Anterior cingulate cortex (tissue), 58 donors: ENCODE results near the gene CORO6.

Experiments
- DNase-seq, 58 donors: peaks; one replicate each; lab custom pipeline; 2025; lab: John Stamatoyannopoulos, UW

The CORO6 gene

DNA sequence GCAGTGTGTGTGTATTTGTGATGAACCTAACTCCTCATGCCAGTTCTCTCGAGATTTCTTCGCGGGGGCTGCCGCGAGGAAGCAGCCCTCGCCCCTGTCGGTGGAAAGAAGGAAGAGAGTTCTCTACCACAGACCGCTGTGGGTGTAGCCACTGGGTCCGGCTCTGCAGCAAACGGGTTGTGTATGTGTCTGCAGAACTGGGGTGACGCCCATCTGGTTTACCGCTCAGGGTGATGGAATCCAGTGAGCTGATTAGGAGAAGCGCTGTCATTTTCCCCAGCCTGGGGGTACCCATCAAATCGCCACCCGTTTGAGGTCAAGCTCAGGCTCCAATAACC is 7.7 kb downstream of the CORO6 start:
- DNase-seq: peak in 28 of 58 donors; percentile 37 to 79 (median 59)

DNA sequence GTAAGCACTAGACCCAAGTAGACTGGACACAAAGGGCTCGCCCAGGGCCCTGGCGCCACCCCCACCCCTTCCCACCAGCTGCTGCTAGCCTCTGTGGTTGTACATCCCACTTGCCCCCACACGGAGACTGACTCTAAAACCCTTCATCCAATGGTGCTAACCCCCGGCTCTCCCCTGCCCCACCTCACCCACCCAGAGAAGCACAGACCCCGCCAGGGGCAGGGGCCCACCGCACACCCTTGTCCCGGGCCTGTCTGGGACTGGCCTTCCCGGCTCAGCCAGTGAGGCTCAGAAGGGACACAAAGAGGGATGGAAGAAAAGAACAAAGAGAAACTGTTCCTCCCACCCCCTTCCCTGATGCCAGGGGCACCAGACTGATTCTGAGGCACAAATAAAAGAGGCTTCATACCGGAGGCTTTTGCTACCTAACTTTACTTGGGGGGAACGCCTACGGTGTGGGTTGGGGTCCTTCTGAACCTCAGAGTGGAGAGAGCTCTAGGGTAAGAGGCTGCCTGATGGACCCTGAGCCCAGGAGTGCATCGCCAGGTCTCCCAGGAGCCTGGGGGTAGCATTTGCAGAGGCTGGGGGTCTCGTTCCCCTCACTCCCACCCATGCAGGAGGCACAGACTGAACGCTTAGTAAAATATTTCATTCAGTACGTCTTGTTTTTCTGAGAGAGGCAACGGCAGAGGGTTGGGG is 8.2 kb downstream of the CORO6 start:
- peak in 15 of 58 donors; percentile 22 to 63 (median 52) for DNase-seq

DNA sequence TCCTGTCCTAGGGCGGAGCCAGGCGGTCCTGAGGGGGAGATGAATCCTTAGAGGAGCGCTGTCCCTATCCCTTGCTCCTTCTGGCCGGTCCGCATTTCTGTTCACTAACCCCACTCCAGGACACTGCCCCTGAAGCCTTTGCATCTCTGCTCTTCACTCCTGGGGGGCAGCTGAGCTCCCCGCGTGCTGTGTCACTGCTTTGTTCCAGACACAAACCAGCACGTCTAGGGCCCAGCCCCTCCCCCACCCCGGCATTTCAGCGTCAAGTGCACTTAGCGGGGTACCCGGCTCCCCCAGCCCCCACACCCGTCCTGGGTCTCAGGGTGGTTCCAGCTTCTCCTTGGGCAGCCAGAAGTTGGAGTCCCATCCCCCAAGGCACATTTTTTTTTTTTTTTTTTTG is 8.9 kb downstream of the CORO6 start:
- DNase-seq: peak in 3 of 58 donors; percentile 52 to 62 (median 60)

DNA sequence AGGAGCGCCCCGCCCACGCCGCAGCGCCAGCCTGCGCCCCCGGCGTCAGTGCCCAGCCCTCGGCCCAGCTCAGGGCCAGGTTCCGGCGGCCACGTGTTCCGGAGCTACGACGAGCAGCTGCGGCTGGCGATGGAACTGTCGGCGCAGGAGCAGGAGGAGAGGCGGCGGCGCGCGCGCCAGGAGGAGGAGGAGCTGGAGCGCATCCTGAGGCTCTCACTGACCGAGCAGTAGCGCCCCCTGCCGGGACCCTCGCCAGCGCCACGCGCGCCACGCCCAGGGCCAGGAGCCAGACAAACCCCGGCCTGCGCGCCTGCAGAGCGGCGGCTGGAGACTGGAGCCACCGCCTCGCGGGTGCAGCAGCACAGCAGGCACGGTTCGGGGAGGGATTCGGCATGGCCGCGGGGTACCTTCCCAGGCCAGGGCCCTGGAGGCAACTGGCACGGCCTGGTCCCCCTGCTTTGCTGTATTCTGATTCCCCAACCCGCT is 9.3 kb downstream of the CORO6 start:
- DNase-seq: peak in 57 of 58 donors; percentile 52 to 95 (median 88)

DNA sequence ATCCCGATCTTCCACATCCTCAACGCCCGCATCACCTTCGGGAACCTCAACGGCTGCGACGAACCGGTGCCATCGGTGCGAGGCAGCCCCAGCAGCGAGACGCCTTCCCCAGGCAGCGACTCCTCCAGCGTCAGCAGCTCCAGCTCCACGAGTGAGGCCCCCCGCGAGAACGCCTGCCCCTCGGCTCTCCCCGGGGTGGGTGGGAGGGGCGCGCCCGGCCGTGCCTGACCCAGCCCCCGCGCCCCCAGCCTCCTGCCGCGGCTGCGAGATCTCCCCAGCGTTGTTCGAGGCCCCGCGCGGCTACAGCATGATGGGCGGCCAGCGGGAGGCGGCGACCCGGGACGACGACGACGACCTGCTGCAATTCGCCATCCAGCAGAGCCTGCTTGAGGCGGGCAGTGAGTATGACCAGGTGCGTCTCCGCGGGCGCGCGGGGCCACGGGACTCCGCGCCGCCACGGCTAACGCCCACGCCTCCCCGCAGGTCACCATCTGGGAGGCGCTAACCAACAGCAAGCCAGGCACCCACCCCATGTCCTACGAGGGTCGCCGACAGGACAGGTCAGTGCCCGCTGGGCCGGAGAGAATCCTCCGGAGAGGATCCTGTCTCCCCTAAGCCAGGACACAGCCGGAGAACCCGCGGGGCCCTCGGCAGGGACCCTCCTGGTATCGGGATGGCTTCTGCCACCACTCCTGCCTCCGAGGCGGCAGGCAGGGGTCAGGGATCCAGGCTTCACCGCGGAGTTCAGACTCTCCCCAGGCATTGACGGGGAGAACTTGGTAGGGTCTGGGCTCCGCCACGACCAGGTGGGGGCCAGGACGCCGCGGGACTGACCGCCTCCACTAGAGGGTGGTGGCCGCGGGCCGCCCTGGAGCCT is 10.1 kb downstream of the CORO6 start:
- no peak for DNase-seq

DNA sequence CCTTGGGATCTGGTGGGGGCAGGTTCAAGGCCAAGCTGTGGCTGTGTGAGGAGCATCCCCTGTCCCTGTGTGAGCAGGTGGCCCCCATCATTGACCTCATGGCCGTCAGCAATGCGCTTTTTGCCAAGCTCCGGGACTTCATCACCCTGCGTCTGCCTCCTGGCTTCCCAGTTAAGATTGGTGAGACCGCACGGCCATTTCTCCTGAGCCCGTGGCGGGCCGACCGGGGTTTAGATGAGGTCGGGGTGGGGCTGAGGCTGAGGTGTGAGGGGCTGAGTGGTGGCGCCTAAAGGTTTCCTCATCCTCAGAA is 10.7 kb downstream of the CORO6 start:
- DNase-seq: no peak

DNA sequence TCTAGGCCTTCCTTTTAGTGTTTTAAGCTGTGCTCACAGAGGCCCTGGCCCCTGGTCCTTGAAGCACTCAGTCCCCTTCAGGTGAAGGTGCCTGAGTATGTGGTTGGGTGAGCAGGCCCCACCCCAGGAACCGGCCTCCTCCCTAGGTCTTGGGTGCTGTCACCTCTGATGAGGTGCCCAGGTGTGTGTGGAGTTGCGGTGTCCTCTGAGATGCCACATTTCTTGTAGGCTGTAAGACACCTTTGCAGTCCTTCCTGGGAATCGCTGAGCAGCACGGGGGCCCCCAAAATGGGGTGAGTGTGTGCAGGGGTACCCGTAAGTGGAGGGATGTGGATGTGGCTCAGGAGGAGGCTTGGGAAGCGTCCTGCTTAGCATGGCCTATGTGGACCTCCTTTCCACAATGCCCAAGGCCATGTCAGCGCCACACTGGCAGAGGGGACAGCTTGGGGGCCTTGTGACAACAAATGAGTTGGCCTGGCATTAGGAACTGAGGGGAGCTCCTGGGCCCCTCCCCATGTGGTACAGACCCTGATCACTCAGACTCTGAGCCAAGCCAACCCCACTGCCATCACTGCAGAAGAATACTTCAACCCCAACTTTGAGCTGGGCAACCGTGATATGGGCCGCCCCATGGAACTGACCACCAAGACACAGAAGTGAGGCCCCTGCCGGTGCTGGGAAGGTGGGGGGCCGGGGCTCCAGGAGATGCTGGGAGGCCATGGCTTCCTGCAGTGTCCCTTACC is 11.2 kb downstream of the CORO6 start:
- no peak for DNase-seq

DNA sequence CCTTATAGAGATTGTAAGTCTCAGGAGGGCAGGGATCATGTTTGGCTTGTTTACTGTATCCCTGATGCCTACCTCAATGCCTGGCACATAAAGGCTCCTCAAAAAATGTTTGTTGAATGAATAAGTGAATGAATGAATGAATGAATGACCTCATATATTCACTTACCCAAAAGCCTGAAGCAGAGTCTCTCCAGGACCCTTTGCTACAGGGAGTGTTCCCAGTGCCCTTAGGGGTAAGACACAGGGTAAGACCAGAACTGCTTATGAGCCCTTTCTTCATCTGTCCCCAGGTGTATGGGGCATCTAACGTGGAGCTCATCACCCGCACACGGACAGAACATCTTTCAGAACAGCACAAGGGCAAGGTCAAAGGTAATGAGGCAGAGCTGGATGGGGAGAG is 12.3 kb downstream of the CORO6 start:
- DNase-seq: no peak

DNA sequence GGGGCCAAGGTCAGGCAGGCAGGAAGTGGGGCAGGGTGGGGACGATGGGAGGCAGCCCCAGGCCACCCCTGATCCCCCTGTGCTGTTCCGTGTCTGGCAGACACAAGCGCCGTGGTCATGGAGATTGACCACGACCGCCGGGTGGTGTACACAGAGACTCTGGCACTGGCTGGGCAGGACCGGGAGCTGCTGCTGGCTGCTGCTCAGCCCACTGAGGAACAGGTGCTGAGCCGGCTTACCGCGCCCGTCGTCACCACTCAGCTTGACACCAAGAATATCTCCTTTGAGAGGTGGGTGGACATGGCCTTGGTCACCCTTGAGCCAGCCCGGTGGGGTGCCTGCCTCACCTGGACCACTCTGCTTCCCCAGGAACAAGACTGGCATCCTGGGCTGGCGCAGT is 13.7 kb downstream of the CORO6 start:
- DNase-seq: no peak

DNA sequence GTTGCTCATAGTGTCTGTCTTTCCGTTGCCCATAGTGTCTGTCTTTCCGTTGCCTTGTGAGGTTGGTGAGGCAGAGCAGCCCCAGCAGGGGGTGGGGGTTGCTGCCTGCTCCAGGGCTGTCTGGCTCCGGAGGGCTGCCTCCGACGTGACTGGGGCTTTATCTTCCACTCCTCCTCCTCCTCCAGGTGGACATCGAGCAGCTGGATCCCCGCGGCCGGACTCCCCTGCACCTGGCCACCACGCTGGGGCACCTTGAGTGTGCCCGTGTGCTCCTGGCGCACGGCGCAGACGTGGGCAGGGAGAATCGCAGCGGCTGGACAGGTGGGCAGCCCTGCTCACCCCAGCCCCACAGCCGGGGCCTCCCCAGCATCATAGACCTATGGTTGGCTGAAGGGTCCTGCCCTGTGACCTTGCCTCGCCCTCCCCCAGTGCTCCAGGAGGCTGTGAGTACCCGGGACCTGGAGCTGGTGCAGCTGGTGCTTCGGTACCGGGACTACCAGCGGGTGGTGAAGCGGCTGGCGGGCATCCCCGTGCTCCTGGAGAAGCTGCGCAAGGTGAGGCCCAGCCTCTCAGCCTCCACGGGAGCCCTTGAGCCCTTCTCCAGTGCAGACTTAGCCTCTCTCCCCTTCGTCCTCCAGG is 15.0 kb downstream of the CORO6 start:
- no peak for DNase-seq

DNA sequence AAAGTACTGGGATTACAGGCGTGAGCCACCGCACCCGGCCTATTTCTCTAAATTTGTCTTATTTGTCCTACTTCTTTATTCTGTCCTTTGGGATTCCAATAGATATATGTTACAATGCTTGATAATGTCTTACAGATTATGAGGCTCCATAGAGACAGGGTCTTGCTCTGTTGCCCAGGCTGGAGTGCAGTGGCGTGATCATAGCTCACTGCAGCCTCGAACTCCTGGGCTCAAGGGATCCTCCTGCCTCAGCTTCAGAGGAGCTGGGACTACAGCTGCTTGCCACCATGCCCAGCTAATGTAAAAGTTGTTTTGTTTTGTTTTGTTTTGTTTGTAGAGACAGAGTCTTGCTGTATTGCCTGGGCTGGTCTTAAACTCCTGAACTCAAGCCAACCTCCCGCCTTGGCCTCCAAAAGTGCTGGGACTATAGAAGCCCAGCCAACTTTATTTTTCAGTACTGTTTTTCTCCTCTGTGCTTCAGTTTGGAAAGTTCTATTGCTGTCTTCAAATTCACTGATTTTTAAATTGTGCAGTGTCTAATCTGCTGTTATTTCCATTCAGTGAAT is 19.5 kb downstream of the CORO6 start:
- no peak for DNase-seq

DNA sequence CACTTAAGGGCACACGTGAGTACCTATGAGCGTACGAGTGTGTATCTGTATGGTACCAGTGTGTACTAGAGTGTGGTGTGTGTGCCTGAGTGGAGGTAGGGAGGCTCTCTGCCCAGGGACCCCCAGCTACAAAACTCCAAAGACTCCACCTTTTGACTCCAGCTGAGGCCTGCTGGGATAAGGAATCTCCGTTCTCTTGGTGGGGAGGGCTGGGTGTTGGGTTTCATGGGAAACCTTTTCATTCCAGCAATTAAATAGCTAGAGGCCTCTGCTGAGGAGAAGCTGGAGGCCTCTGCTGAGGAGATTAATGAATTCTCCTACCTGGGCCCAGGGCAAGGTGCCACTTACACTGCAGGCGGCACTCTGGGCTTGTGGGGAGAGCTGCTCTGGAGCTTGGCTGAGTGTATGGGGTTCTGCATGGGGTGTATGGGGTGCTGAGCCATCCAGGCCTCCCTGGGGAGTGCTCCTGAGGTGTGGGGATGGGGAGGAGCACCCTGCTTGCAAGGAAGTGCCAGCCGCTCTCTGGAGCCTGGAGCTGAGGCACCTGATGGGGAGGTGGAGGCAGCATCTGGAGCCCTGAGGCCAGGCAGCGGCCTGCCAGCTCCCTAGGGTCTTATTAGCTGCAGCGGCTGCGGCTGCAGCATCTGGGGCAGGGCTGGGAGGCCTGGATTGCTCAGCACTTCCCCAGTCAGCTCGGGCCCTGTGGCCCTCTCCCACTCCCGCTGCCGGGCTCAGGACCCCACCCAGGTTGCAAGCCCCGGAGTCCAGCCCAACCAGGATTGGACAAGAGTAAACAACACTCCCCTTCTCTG is 25.1 kb downstream of the CORO6 start:
- DNase-seq: no peak

DNA sequence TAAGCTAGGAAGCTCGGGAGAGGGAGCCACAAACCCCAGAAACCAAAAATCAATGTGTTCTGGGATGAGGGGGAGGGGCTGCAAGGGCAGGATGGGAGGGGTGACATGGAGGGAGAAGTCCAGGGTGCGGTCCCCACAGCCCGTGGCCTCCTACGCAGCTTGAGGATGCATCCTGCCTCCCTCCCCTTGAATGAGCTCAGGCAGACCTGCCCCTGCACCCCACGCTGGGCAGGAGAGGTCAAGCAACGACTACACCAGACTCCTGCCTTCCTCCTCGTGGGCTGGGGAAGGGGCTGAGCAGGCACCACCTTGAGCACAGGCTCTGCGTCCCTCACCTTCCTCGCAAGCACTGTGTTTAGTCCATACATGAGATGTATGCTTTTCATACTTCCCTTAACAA is 25.9 kb downstream of the CORO6 start:
- DNase-seq: no peak

DNA sequence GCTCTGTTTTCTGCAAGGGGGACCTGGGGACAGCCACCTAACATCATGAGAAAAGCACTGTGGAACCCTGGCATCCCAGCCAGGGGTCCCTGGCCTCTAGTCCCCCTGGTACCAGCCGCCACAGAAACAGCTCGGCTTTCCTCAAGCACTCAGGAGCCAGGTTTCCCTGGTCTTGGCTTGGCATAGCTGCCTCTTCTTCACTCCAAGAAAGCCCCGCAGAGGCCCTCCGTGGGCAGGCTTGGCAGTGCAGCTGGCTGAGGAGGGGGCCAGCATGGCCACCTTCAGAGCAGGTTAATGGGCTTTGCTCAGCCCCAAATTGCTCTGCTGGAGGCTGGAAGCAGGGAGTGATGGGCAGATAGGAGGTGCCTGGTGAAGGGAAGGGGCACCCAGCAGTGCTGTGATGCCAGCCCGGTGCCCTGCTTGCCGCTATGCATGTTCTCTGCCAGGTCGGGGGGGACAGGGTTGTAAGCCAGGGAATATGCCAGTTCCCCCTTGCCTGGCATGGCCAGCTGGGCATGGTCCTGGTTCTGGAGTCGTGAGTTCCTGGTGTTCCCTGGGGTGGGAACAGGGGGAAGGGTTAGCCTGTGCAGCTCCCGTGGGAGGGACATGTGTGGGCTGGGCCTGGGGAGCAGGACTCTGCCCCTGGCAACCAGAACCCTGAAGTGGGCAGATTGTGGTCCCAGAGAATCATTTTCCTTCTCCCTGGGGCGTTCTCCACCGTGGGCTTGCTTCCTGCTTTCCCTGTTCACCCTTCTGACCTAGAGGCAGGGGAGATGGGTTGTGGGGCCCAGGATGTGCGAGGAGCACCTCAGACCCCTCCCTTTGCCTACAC is 26.6 kb downstream of the CORO6 start:
- DNase-seq: no peak

DNA sequence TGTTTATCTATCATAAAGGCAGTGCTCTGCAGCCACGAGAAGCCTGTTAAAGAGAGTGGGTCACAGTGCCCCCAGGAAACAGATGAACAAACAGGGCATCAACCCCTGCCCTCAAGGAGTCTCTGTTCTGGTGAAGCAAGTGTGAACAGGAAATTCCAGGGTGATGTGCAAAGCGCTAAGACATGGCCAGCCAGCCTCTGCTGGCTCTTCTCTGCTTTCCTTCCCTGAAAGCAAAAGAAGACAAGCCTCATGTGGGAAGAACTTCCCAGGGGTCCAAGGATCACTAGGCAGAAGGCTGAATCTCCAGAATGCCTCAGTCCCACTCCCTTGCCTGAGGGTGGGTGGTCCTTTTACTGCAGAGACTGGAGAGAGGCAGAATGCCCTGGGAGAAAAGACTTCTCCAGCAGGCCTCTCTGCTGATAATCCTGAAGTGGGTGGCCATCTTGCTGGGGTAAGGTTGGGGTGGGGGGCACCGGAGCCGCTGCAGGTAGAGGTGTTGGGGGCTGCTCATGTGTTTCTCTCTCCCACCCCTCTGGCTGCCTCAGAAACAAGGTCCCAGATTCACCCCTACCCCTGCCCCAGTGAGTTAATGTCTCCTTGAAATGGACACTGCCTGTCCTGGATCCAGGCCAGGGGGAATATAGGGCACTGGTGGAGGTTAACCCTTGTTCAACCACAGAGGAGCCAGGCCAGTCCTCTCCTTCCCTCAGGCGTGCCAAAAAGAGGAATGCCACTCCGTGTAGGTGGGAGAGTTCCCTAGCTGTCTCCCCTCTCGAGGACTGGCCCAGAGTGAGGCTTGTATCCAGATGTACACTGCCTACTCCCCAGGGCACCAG is 27.4 kb downstream of the CORO6 start:
- DNase-seq: peak in 1 of 58 donors; percentile 14

DNA sequence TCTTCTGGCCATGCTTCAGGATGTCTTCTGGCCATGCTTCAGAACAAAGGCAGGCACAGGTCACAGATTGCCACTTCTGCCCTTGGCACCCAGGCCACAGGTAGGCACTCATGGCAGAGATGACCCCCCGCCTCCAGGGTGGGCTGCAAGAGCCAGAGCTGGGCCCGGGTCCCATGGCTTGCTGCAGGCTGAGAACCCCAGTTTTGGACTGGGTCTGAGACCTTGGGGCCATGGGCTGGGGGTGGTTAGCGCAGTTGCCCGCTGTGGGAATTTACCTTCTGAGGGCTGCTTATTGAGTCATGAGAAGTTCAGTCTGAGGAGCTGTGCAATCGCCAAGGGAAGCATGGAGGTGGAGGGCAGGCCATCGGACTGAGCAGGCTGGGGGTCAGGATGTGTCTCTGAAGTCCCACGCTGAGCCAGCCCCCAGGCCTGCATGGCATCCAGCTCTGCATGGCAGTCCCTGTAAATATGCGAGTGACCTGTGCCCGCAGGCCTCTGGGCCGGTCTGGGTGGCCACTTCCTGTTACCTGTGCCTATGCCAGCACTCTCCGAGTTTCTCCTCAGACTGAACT is 28.1 kb downstream of the CORO6 start:
- DNase-seq: no peak
